ENCODE measurements around the gene NFYA. TPM values are rescaled to one million over a fixed set of nuclear protein-coding genes. Genes with fewer than 3 reads are reported as not detected.

The NFYA gene
- total and polyA plus RNA-seq, 2 of the 13 experiments (the other 11 are each of a cell fraction or from before 2014, with no cell fraction given) = 16.0 to 22.9 TPM

GRCh38 chr6:41040940-41041536 lies 31.7 kb upstream of the NFYA start (continued):
- TF ChIP-seq ZNF597 (CRISPR knock-in tag; IDR thresholded peaks at IDR 0.05) = no peak
- no peak for TF ChIP-seq JARID2 (CRISPR knock-in tag; IDR thresholded peaks at IDR 0.05; ENCODE audit: insufficient replicate concordance)
- TF ChIP-seq NONO (IDR thresholded peaks at IDR 0.05) = no peak
- no peak for TF ChIP-seq NONO (CRISPR knock-in tag; conservative IDR thresholded peaks at IDR 0.05)
- TF ChIP-seq SP4 (CRISPR knock-in tag; IDR thresholded peaks at IDR 0.05) = peak; percentile 9; the same call in 1 of the 2 replicates
- 0 out of 2 replicates have a peak, but pooled peaks have one; percentile 12 for TF ChIP-seq ZNF605 (CRISPR knock-in tag; IDR thresholded peaks at IDR 0.05)
- TF ChIP-seq NRL (CRISPR knock-in tag; IDR thresholded peaks at IDR 0.05; ENCODE audit: borderline replicate concordance) = peak; percentile 64; the same call in 1 of the 2 replicates
- no peak for TF ChIP-seq EHMT2 (IDR thresholded peaks at IDR 0.05; ENCODE audit: borderline replicate concordance, low read depth, low read length)
- no peak for TF ChIP-seq MLXIP (CRISPR knock-in tag; IDR thresholded peaks at IDR 0.05; ENCODE audit: borderline replicate concordance)
- TF ChIP-seq ELF3 (CRISPR knock-in tag; IDR thresholded peaks at IDR 0.05) = no peak
- 0 out of 2 replicates have a peak, but pooled peaks have one; percentile 10 for TF ChIP-seq CBFB (CRISPR knock-in tag; IDR thresholded peaks at IDR 0.05)
- TF ChIP-seq ZNF280B (CRISPR knock-in tag; IDR thresholded peaks at IDR 0.05; ENCODE audit: borderline replicate concordance) = no peak
- no peak for TF ChIP-seq ZFP90 (CRISPR knock-in tag; IDR thresholded peaks at IDR 0.05; ENCODE audit: borderline replicate concordance)
- TF ChIP-seq, protein P1, sequence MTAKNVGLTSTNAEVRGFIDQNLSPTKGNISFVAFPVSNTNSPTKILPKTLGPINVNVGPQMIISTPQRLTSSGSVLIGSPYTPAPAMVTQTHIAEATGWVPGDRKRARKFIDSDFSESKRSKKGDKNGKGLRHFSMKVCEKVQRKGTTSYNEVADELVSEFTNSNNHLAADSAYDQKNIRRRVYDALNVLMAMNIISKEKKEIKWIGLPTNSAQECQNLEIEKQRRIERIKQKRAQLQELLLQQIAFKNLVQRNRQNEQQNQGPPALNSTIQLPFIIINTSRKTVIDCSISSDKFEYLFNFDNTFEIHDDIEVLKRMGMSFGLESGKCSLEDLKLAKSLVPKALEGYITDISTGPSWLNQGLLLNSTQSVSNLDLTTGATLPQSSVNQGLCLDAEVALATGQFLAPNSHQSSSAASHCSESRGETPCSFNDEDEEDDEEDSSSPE (CRISPR knock-in tag; IDR thresholded peaks at IDR 0.05) = no peak
- TF ChIP-seq ZNF121 (CRISPR knock-in tag; IDR thresholded peaks at IDR 0.05) = no peak
- TF ChIP-seq AKAP8 (CRISPR knock-in tag; IDR thresholded peaks at IDR 0.05) = no peak
- TF ChIP-seq ZNF230 (CRISPR knock-in tag; IDR thresholded peaks at IDR 0.05) = no peak
- no peak for TF ChIP-seq MYNN (CRISPR knock-in tag; IDR thresholded peaks at IDR 0.05; ENCODE audit: low read depth)
- peak; percentile 93 for TF ChIP-seq ZNF263 (CRISPR knock-in tag; IDR thresholded peaks at IDR 0.05)
- TF ChIP-seq ESRRA (CRISPR knock-in tag; IDR thresholded peaks at IDR 0.05; ENCODE audit: low read depth) = 0 out of 2 replicates have a peak, but pooled peaks have one; percentile 5
- TF ChIP-seq ZNF83 (CRISPR knock-in tag; IDR thresholded peaks at IDR 0.05; ENCODE audit: borderline replicate concordance) = no peak
- TF ChIP-seq REL (CRISPR knock-in tag; conservative IDR thresholded peaks at IDR 0.05) = no peak
- TF ChIP-seq, protein P2, sequence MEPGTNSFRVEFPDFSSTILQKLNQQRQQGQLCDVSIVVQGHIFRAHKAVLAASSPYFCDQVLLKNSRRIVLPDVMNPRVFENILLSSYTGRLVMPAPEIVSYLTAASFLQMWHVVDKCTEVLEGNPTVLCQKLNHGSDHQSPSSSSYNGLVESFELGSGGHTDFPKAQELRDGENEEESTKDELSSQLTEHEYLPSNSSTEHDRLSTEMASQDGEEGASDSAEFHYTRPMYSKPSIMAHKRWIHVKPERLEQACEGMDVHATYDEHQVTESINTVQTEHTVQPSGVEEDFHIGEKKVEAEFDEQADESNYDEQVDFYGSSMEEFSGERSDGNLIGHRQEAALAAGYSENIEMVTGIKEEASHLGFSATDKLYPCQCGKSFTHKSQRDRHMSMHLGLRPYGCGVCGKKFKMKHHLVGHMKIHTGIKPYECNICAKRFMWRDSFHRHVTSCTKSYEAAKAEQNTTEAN (CRISPR knock-in tag; conservative IDR thresholded peaks at IDR 0.05) = no peak
